Measurements from ENCODE around the gene CELSR2.
"Not testable (repeated sequence)": the region's sequence is repeated elsewhere in the genome, so short reads cannot be mapped to it uniquely, and the experiment has no call there.

CELSR2 gene

DNA sequence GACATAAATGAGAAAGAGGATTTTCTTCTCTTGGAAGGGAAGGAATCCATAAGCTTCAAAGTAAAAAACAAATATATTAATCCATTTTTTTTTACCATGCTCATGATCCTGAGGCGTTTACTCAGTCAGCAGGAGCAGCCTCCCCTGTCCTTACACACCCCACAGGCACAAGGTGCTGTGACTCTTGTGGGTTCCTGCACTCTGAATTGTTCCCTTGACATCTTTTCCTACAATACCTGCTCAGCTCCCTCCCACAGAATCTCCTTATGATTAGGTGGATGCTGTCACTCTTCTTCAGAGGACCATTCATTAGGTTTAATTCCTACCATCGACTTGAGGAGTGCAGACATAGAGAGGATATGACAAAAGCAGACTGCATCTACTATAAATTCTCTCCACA lies 43.7 kb downstream of the CELSR2 start:
- no peak for ATAC-seq
- no peaks in the 10 kb centered on the region for H3K4me1 Mint-ChIP-seq
- no peaks in the 10 kb centered on the region for H3K9me3 Mint-ChIP-seq
- peak overlapping the region in 1 of 2 donors; percentile 72 for H3K27ac Mint-ChIP-seq
- H3K4me3 Mint-ChIP-seq: no peak overlapping the region
- DNase-seq: no peak
- peaks cover 11% of the 10 kb centered on the region for H3K27me3 Mint-ChIP-seq

DNA sequence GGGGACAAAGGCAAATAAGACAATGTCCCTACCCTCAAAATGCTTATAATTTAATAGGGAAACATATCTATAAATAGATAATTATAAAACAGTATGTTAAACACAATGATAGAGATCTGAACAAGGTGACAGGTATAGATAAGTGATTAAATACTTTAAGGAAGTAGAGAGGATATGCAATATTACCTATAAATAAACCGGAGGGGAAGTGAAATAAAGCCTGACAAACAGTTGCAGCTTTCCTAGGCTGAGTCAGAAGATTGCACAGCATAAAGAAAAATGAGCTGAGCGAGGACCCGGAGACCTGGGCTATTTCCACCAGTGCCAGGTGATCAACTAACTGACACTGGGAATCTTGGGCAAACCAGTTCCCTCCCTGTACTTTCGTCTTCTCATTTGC lies 45.1 kb downstream of the CELSR2 start:
- H3K9me3 Mint-ChIP-seq: no peaks in the 10 kb centered on the region
- DNase-seq (no peak), ATAC-seq (no peak)
- H3K27ac Mint-ChIP-seq: no peak overlapping the region
- no peak overlapping the region for H3K4me3 Mint-ChIP-seq
- no peaks in the 10 kb centered on the region for H3K4me1 Mint-ChIP-seq
- H3K27me3 Mint-ChIP-seq: peaks cover 15% of the 10 kb centered on the region

DNA sequence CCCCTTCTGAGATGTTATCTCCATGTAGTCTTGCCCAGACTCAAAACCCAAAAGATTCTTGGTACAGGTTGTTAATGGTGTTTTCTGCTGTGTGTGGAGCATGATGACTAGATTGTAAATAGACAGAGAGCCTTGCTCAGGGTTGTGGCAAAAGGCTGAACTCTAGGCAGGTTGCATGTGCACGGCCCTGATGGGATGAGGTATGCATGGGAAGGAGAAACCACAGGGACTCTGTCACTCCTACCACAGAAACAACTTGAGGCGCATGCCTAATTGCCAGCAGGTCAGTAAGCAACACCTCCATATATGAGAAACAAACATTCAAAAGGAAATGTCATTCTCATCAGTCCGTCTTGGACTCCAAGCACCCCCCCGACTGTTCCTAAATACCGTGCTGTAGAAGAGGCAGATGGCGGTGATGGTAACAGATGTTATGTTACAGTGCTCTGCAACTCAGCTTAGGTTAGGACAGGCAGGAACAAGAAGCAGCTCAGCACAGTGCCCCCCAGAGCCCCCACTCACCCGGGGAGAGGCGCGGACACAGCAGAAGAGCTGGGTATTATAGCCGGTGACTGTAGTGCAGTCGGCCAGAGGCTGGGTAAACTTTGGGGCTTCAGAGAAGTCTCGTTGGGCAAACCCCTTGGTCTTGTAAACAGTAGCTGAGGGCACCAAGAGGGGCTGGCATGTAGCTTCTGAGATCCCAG lies 46.5 kb downstream of the CELSR2 start:
- no peak for ATAC-seq
- Mint-ChIP-seq H3K4me3 (no peak overlapping the region), H3K4me1 (no peaks in the 10 kb centered on the region)

DNA sequence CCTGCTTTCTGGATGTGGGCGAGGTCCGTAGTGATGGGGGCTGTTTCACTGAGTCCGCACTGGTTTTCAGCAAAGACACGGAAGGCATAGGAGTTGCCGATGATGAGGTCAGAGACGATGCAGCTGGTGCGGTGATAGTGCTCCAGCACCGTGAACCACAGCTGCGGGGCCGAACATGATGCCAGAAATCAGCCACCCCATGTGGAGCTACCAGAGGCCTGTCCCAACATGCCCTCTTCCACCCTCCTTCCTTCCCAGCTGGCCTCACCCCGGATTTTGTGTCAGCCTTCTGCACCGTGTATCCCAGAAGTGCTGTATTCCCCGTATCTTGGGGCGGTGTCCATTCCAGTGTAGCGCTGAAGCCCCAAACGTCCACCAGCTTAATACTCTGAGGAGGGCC lies 47.4 kb downstream of the CELSR2 start:
- no peaks in the 10 kb centered on the region for H3K4me1 Mint-ChIP-seq
- H3K27me3 Mint-ChIP-seq: peaks cover 20% of the 10 kb centered on the region
- no peaks in the 10 kb centered on the region for H3K9me3 Mint-ChIP-seq
- DNase-seq (no peak), ATAC-seq (no peak)
- no peak overlapping the region for H3K4me3 Mint-ChIP-seq
- H3K27ac Mint-ChIP-seq: no peak overlapping the region

More for the DNA sequence above, 46.5 kb downstream of the CELSR2 start:
- no peaks in the 10 kb centered on the region for H3K9me3 Mint-ChIP-seq
- peaks cover 20% of the 10 kb centered on the region for H3K27me3 Mint-ChIP-seq
- no peak for DNase-seq
- H3K27ac Mint-ChIP-seq: no peak overlapping the region

DNA sequence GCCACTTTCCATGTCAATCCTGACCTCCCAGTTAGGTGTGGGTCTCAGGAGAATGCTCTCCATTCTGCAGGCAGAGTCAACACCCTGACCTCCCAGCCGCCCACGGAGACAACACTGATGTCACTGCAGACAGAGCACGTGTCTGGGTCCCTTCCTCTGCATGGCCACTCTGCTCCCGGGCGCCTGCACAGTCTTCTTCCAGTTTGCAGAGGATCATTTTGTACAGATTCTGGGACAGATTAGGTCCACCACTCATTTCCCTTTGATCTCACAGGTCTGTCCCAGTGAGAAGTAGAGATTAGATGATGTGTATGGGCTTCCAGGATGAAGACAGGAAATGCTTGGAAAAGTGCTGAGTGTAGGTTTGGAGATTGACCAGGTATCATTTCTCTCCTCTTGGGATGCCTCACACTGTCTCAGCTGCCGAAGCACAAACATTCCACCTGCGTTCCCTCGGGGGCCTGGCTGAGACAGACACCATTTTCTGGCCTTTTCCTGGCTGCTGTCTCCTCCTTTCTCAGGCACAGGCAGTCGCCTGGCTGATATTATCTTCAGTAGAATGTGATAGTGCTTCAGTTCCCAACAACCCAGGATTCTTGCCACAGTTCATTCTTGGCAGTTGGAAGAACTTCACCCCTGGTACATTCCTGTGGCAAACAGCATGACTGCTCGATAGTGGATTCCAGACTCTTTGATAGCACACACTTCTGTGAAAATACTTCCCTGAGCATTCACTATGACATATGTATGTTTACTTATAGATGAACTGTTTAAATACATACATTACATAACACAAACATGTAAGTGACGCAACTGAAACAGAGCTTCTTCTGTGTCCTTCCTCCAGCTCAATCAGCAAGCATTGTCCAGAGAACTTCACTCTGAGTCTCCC lies 49.6 kb downstream of the CELSR2 start:
- ATAC-seq (no peak), DNase-seq (no peak)
- peaks cover 20% of the 10 kb centered on the region for H3K27me3 Mint-ChIP-seq
- H3K9me3 Mint-ChIP-seq: no peaks in the 10 kb centered on the region
- no peak overlapping the region for H3K27ac Mint-ChIP-seq
- no peaks in the 10 kb centered on the region for H3K4me1 Mint-ChIP-seq
- H3K4me3 Mint-ChIP-seq: no peak overlapping the region

DNA sequence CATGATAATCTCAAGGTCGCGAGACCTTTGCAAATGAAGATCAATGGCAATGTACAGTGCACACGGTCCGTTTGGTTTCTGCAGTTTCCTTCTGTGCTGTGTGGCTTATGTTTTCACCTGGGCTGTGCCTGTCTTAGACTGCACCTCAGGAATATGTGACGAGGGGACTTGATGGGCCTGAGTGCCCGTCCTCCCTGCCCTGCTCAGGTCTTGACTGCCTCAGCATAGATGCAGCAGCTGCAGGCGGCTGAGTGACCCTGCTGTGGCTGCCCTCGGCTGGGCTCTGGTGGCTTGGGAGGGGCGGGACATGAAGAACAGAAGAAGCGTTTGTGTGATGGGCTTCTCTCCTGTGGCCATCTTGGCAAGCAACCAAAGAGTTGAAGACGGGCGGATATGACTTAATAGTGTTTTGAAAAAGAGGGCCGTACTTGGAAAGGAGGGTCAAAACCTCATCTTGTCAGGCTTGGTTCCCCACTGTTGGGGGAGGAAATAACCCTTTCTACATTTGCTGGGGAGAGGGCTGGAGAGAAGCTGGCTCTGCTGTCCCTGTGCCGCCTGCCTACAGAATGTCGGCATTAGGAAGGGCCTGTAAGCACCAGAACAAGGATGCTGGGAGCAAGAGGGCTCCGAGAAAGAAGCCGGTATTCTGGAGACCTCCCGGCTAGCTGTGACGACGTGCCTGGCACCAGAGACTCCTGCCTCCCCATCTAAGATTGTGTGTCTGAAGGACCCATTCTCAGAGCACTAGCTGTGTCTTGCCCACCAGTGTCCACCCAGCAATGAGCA lies 50.4 kb downstream of the CELSR2 start:
- H3K27ac Mint-ChIP-seq: peak overlapping the region in 1 of 2 donors; percentile 31
- ATAC-seq: no peak
- H3K27me3 Mint-ChIP-seq: peaks cover 13% of the 10 kb centered on the region
- no peak for DNase-seq
- no peaks in the 10 kb centered on the region for H3K9me3 Mint-ChIP-seq
- H3K4me3 Mint-ChIP-seq: no peak overlapping the region
- H3K4me1 Mint-ChIP-seq: no peaks in the 10 kb centered on the region

DNA sequence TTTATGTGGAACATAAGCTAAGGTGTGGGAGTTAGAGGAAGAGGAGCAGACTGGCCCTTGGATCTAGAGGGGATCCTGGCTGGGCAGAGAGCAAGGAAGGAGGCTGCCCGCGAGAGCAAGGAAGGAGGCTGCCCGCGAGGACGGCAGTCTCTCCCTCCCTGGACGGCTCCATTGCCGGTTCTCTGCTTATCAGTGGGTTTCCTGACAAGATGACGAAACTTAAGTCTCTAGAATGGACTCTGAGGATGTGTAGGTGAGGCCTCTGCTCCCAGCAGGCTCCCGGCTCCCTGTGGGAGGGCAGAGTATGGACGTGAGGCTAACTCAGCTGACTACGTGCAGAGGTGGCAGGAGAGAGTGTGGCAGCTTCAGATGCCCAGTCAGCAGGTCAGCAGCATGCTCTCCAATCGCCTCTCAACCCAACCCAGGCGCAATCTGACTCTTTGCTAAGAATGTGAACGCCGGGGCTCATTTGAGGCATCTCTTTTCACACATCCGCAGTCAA lies 51.4 kb downstream of the CELSR2 start:
- no peak for DNase-seq
- Mint-ChIP-seq H3K27me3 (peaks cover 9% of the 10 kb centered on the region), H3K9me3 (no peaks in the 10 kb centered on the region), H3K27ac (no peak overlapping the region), H3K4me1 (no peaks in the 10 kb centered on the region), H3K4me3 (no peak overlapping the region)
- ATAC-seq: no peak

DNA sequence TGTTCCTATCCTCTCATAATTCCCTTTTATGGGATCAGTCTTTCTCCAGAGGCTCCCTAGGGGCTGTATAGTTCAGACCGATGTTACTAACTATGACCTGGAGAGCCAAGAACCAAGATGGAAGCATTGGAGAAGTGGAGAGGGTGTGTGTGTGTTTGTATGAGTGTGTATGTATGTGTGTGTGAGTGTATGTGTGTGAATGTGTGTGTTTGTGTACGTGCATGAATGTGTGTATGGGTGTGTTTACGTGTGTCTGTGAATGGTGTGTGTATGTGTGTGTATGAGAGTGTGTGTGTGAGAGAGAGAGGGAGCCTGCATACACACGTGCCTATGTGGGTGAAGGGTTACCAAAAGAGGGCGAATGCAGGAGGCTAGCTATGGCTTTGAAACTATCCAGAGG lies 52.5 kb downstream of the CELSR2 start:
- H3K27me3 Mint-ChIP-seq: peaks cover 9% of the 10 kb centered on the region
- no peaks in the 10 kb centered on the region for H3K9me3 Mint-ChIP-seq
- no peak overlapping the region for H3K27ac Mint-ChIP-seq
- DNase-seq: no peak
- no peak overlapping the region for H3K4me3 Mint-ChIP-seq
- H3K4me1 Mint-ChIP-seq: no peaks in the 10 kb centered on the region
- no peak for ATAC-seq

DNA sequence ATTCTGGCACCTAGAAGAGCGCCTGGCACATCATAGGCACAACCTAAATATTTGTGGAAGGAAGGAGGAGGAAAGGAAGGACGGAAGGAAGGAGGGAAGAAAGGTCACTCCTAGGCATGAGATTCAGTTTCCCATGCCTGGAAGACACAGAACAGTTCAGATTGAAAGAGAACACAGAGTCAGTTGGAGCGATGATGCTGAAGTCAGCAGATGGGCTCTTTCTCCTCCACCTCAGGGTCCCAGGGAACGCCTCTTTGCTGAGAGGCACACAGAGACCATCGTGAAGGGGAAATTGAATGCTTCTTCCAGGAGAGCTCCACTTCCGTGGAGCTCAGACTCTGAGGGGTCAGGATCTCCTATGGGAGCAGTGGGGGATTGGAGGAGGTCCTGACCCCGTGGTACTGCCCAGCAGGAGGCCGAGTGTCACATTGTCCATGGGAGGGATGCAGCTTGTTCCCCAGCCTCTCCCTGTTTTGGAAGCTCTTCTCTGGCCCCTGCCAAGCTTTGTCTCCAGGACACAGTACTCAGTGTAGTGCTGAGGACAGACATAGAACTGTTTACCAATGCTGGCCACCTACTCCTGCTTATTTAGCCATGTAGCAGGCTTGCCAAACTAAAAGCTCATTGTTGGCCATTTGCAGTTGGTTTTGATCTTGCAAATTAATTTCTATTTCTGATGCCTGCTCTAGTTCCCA lies 55.0 kb downstream of the CELSR2 start:
- no peaks in the 10 kb centered on the region for H3K4me1 Mint-ChIP-seq
- H3K27me3 Mint-ChIP-seq: peaks cover 6% of the 10 kb centered on the region
- no peak for DNase-seq
- H3K27ac Mint-ChIP-seq: no peak overlapping the region
- no peak overlapping the region for H3K4me3 Mint-ChIP-seq
- ATAC-seq: no peak
- no peaks in the 10 kb centered on the region for H3K9me3 Mint-ChIP-seq

DNA sequence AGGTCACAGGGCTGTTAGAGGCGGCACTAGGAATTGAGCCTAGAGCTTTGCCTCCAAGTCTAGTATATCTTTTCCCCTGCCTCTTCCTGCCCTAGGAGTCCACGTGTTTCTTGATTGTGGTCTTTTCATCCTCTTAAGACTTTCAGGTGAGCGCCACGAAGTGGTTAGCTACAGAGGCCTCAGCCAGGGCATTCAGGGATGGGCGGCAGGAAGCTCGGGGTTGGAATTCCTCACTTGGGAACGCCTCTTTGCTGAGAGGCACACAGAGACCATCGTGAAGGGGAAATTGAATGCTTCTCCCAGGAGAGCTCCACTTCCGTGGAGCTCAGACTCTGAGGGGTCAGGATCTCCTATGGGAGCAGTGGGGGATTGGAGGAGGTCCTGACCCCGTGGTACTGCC lies 56.7 kb downstream of the CELSR2 start:
- H3K4me1 Mint-ChIP-seq, H3K27me3 Mint-ChIP-seq, H3K4me3 Mint-ChIP-seq, ATAC-seq, H3K9me3 Mint-ChIP-seq, H3K27ac Mint-ChIP-seq, DNase-seq: not testable (repeated sequence)

DNA sequence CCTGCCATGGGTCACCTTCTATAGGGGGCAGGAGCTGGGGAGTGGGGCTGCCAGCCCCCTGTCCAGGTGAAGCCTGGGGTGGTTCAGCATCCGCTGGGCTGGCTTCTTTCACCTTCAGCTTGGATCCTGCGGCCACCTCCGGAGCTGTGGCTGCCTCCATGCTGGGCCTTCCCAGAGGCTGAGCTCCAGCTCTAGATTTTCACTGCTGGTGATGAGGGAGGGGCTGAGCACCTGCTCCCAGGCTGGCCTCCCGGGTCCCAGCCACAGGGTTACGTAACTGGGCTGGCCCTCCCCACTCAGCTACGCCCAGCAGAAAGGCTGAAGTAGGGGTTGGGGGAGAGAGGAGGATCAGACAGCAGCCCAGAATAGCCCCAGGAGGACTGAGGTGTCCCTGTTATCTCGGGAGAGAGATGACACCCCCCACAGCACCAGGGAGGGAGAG lies 57.5 kb downstream of the CELSR2 start, which contains the start of gene MYBPHL:
MYBPHL (minus strand) TSS at position 180 of the 442 bp plus-strand sequence; CDS start at position 160, 20 bp downstream.
- H3K27ac Mint-ChIP-seq: peak within 1 kb of the TSS in 1 of 2 donors; percentile 42
- H3K4me3 Mint-ChIP-seq: no peak within 1 kb of the TSS
- H3K27me3 Mint-ChIP-seq: no peaks in the 10 kb centered on the region

DNA sequence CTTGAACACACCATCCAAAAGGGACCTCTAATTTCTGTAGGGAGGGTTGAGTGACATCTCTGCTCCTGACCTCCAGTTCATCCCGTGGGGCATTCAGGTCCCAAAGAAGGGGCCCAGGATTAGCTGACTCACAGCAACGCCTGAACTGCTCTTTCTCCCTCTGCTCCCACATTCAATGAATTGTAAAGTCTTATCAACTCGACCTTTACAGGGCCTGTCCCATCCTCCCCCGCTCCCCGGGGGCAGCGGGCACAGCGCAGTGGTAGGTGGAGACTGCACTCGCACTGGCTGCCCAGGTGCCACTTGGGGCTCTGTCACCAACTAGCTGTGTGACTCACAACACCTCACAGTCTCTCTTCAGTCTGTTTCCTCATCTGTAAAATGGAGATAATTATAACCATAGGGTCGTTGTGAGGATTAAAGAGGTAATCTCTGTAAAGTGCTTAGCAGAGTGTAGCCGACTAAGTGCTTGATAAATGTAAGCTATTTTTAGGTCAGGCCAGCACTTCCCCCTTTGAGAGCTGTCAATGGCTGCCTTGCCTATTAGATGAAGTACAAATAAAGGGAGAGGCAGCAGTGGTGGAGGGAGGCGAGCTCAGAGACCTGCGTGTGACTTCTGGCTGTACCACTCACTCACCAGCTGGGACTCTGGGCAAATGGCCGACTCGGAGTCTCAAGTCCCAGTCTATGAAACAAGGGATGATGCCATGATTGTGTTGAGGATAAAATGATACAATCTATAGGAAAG lies 58.1 kb downstream of the CELSR2 start:
- ATAC-seq: no peak
- Mint-ChIP-seq H3K4me3 (no peak overlapping the region), H3K9me3 (no peaks in the 10 kb centered on the region)

More for the DNA sequence above, 57.5 kb downstream of the CELSR2 start, which contains the start of gene MYBPHL:
- ATAC-seq (no peak), DNase-seq (no peak)
- Mint-ChIP-seq H3K9me3 (no peaks in the 10 kb centered on the region), H3K4me1 (no peaks in the 10 kb centered on the region)

DNA sequence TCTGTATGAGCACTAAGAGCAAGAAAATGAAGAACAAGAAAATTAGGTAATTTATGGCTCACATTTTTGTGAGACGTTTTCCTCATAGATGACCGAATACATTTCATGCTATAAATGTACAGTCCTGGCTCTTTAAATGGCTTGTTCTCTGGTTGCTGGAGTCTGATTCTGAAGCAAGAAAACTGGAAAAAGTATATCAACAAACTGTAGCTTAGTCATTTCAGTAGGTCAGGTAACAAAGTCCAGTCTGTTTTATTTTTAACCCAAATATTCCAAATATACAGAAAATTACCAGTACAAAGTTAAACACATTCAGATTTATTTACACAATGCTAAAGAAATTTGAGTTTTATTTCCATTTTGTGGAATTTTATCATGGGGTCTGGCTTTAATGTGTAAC lies 60.0 kb downstream of the CELSR2 start:
- no peaks in the 10 kb centered on the region for H3K9me3 Mint-ChIP-seq
- DNase-seq: no peak
- H3K4me3 Mint-ChIP-seq: no peak overlapping the region
- H3K27me3 Mint-ChIP-seq: no peaks in the 10 kb centered on the region
- no peak for ATAC-seq
- no peaks in the 10 kb centered on the region for H3K4me1 Mint-ChIP-seq
- no peak overlapping the region for H3K27ac Mint-ChIP-seq

More for the DNA sequence above, 58.1 kb downstream of the CELSR2 start:
- H3K4me1 Mint-ChIP-seq: no peaks in the 10 kb centered on the region
- peak overlapping the region in 1 of 2 donors; percentile 42 for H3K27ac Mint-ChIP-seq
- DNase-seq: no peak
- H3K27me3 Mint-ChIP-seq: no peaks in the 10 kb centered on the region

DNA sequence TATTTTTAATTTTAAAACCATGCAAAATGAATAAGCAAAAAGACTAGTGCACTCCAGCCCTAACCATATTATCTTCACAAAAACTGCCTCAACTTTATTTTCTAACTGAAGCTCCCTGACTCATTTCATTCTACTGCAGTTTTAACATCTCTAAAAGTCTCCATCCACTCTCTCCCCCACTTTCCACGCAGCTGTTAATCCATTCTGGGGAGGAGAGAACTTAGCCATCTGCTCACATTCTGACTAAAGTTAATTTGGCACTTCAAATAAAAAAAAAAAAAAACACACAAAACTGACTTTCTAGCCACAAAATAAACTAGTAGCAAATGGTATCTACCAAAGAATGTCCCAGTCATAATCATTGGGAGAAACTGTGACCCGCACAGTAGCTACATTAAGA lies 62.9 kb downstream of the CELSR2 start:
- ATAC-seq (no peak), DNase-seq (no peak)
- Mint-ChIP-seq H3K27me3 (no peaks in the 10 kb centered on the region), H3K4me3 (no peak overlapping the region), H3K9me3 (no peaks in the 10 kb centered on the region), H3K4me1 (no peaks in the 10 kb centered on the region), H3K27ac (no peak overlapping the region)

Measured in stimulated activated naive CD8-positive, alpha-beta T cell treated with anti-CD3 and anti-CD28 coated beads, Interleukin-15, amount 100 ng/mL, for 72 hours (primary cell).